Measurements from ENCODE around the gene SCN8A. TPM values are rescaled to one million over a fixed set of nuclear protein-coding genes. Genes with fewer than 3 reads are reported as not detected.
"Not testable (repeated sequence)": the region's sequence is repeated elsewhere in the genome, so short reads cannot be mapped to it uniquely, and the experiment has no call there.

SCN8A gene
- total RNA-seq, 1 donor from 2014 or later: 1.3 TPM

DNA sequence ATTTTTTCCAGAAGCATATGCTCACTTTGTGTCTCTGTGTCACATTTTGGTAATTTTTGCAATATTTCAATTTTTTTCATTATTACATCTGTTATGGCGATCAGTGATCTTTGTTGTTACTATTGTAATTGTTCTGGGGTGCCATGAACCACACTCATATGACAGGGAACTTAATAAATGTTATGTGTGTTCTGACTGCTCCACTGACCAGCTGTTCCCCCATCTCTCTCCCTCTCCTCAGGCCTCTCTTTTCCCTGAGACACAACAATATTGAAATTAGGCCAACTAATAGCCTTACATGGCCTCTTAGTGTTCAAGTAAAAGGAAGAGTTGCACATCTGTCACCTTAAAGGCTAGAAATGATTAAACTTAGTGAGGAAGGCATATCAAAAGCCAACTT, 46.0 kb downstream of the SCN8A start:
- Histone ChIP-seq H3K4me3 (ENCODE audit: low read depth, low read length) (no peak overlapping the region), H3K27me3 (ENCODE audit: control insufficient read depth, insufficient read depth, low read length) (no peaks in the 10 kb centered on the region), H3K36me3 (ENCODE audit: control insufficient read depth, insufficient read depth, low read length) (no peaks in the 10 kb centered on the region)
- TF ChIP-seq, protein P1, sequence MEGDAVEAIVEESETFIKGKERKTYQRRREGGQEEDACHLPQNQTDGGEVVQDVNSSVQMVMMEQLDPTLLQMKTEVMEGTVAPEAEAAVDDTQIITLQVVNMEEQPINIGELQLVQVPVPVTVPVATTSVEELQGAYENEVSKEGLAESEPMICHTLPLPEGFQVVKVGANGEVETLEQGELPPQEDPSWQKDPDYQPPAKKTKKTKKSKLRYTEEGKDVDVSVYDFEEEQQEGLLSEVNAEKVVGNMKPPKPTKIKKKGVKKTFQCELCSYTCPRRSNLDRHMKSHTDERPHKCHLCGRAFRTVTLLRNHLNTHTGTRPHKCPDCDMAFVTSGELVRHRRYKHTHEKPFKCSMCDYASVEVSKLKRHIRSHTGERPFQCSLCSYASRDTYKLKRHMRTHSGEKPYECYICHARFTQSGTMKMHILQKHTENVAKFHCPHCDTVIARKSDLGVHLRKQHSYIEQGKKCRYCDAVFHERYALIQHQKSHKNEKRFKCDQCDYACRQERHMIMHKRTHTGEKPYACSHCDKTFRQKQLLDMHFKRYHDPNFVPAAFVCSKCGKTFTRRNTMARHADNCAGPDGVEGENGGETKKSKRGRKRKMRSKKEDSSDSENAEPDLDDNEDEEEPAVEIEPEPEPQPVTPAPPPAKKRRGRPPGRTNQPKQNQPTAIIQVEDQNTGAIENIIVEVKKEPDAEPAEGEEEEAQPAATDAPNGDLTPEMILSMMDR (IDR thresholded peaks at IDR 0.05; ENCODE audit: insufficient read depth, low read length, poor library complexity, severe bottlenecking): no peak
- DNase-seq (ENCODE audit: low read depth): no peak

DNA sequence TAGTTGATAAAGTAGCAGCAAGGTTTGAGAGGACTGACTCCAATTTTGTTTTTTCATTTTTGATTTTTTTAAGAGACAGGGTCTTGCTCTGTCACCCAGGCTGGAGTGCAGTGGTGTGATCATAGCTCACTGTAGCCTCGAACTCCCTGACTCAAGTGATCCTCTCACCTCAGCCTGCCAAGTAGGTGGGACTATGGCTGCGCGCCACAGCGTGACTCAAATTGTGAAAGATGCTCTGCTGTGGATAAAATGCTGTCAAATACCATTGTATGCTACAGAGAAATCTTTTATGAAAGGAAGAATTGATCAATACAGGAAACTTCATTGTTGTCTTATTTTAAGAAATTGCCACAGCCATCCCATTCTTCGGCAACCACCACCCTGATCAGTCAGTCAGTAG, 48.3 kb downstream of the SCN8A start:
- TF ChIP-seq, protein P1 (IDR thresholded peaks at IDR 0.05; ENCODE audit: insufficient read depth, low read length, poor library complexity, severe bottlenecking): no peak
- H3K27me3 ChIP-seq (ENCODE audit: control insufficient read depth, insufficient read depth, low read length): no peaks in the 10 kb centered on the region
- no peaks in the 10 kb centered on the region for H3K36me3 ChIP-seq (ENCODE audit: control insufficient read depth, insufficient read depth, low read length)
- H3K4me3 ChIP-seq (ENCODE audit: low read depth, low read length): no peak overlapping the region
- DNase-seq (ENCODE audit: low read depth): no peak

DNA sequence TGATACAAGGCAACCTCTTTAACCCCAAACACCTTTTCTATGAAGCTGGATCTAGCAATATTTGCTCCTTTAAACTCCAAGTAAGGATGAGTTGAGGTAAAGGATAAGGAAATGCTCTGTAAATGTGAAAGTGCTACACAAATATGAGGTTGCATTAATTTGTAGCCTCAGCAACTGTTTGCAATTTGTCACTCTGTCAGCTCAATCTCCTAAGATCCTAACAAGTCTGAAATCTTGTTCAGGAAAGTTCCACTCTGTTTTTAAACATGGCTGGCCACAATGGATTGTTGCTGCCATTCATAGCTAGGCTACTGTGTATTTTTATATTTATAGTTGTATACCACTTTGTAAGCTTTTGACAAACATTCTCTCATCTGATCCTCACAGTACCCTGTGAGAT, 51.3 kb downstream of the SCN8A start:
- TF ChIP-seq, protein P1 (IDR thresholded peaks at IDR 0.05; ENCODE audit: insufficient read depth, low read length, poor library complexity, severe bottlenecking): no peak
- Histone ChIP-seq H3K27me3 (ENCODE audit: control insufficient read depth, insufficient read depth, low read length) (no peaks in the 10 kb centered on the region), H3K4me3 (ENCODE audit: low read depth, low read length) (no peak overlapping the region), H3K36me3 (ENCODE audit: control insufficient read depth, insufficient read depth, low read length) (no peaks in the 10 kb centered on the region)
- DNase-seq (ENCODE audit: low read depth): no peak

DNA sequence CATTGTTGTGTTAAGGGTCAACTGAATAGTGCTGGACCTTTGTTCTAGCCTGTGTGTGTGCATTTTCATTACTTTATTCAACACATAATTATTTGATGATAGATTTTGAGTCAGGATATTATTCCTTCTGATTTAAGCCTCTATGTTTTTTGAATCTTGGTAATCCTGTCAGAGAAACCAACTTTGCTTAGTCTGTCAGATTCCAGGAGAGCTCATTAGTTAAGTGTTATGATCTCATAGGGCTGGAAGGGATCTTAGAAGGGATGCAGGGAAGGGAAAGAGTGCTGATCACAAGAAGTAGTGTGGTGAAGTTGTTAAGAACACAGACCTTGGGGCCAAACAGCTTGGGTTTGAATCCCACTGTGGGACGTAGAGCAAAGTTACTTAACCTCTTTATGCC, 52.9 kb downstream of the SCN8A start:
- DNase-seq (ENCODE audit: low read depth): no peak
- no peak overlapping the region for H3K4me3 ChIP-seq (ENCODE audit: low read depth, low read length)
- no peaks in the 10 kb centered on the region for H3K27me3 ChIP-seq (ENCODE audit: control insufficient read depth, insufficient read depth, low read length)
- TF ChIP-seq, protein P1 (IDR thresholded peaks at IDR 0.05; ENCODE audit: insufficient read depth, low read length, poor library complexity, severe bottlenecking): no peak
- no peaks in the 10 kb centered on the region for H3K36me3 ChIP-seq (ENCODE audit: control insufficient read depth, insufficient read depth, low read length)

DNA sequence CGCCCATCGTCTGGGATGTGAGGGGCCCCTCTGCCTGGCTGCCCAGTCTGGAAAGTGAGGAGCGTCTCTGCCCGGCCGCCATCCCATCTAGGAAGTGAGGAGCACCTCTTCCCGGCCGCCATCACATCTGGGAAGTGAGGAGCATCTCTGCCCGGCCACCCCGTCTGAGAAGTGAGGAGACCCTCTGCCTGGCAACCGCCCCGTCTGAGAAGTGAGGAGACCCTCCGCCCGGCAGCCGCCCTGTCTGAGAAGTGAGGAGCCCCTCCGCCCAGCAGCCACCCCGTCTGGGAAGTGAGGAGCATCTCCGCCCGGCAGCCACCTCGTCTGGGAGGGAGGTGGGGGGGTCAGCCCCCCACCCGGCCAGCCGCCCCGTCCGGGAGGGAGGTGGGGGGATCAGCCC, 53.7 kb downstream of the SCN8A start:
- not testable (repeated sequence) for H3K27me3 ChIP-seq (ENCODE audit: control insufficient read depth, insufficient read depth, low read length); H3K4me3 ChIP-seq (ENCODE audit: low read depth, low read length); H3K36me3 ChIP-seq (ENCODE audit: control insufficient read depth, insufficient read depth, low read length); DNase-seq (ENCODE audit: low read depth)

DNA sequence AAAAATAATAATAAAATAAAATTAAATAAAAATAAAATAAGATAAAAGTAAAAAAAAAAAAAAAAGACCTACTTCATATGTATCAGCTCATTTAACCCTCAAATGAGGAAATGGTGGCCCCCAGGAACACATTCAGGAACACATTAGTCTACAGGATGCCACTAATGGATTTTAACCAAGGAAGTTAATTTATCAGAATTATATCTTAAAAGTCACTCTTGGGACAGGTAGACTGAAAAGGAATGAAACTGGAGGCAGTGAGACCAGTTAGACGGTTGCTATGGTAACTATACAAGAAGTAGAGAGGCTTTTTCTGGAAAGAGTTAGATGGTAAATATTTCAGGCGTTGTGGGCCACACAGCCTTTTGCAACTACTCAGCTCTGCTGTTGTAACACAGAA, 54.9 kb downstream of the SCN8A start:
- no peak for DNase-seq (ENCODE audit: low read depth)
- no peaks in the 10 kb centered on the region for H3K27me3 ChIP-seq (ENCODE audit: control insufficient read depth, insufficient read depth, low read length)
- H3K4me3 ChIP-seq (ENCODE audit: low read depth, low read length): no peak overlapping the region
- TF ChIP-seq, protein P1 (IDR thresholded peaks at IDR 0.05; ENCODE audit: insufficient read depth, low read length, poor library complexity, severe bottlenecking): no peak
- no peaks in the 10 kb centered on the region for H3K36me3 ChIP-seq (ENCODE audit: control insufficient read depth, insufficient read depth, low read length)
